Stimulated activated CD8-positive, alpha-beta memory T cell treated with anti-CD3 and anti-CD28 coated beads, Interleukin-15, amount 100 ng/mL, for 48 hours (primary cell): ENCODE data around the gene ZNF664.
"Not testable (repeated sequence)": the region's sequence is repeated elsewhere in the genome, so short reads cannot be mapped to it uniquely, and the experiment has no call there.

ENCODE experiments used
- DNase-seq, 2 donors: peaks; one replicate each; pipeline ENCODE4 v3.0.0-alpha.2; 2020; ENCODE audit warnings: low read depth in 2 of 2

The ZNF664 gene

DNA sequence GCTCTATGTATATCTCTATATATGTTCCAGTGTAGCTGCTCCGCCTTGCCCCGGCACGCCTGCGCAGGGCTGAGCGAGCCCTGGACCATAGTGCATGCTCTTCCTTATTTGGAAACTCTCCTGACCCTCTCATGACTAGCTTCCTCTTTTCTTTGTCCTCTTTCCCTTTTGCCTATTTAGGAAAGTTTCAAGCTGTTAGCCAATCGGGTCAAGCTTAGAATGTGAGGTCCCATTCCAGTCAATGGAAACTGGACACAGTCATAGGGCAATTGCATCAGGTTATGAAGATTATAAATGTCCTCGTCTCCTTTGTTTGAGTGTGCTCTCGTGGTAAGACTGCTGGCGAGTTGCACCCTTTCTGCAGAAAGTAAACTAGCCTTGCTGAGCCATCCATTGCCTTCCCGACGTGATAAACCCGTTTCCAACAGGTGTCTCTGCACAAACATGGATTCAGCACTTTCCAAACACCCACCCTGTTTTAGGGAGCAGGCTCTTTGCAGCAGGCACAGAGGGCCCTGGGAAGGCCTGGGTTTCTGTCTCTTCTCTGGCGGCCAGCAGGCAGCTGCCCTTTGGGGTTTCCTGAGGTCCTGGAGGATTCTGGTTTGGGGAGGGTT, 31.3 kb upstream of the ZNF664 start:
- DNase-seq = no peak

DNA sequence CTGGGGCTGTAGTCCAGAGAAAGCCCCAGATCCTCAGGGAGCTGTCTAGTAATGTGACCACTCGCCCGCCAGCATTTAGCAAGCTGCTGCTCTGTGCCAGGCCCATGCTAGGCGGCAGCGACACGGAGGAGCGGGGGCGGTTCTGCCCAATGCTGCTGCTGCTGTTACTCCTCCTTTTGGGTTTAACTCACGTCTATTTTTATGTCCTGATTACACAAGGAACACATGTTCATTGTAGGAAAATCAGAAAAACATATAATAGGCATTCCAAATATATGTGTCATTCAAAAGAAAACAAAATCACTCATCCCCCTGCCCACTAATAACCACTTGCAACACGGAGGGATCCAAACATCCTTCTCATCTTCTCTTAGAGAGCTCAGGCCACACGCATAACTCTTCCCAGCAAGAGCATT, 30.8 kb upstream of the ZNF664 start:
- DNase-seq = no peak

GRCh38 chr12:123942911-123943648, 29.9 kb upstream of the ZNF664 start:
- DNase-seq = no peak

DNA sequence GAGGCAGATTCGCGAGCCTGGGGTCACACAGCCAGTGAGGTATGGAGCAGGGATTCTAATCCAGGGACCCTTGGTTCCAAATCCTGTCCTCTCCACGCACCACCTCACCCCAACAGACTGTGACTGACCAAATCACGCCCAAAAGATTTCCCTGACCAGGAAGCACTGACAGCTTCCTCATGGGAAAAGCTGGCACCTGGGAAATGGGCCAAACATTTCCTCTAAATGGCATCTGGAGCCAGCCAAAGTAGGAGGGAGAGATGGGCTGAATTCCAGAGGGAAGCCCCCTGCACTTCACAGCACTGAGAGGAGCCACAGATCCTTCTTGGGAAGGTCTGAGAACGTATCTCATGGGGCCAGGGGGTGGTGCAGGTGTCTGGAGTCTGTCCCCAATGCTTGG, 29.2 kb upstream of the ZNF664 start:
- DNase-seq = no peak

DNA sequence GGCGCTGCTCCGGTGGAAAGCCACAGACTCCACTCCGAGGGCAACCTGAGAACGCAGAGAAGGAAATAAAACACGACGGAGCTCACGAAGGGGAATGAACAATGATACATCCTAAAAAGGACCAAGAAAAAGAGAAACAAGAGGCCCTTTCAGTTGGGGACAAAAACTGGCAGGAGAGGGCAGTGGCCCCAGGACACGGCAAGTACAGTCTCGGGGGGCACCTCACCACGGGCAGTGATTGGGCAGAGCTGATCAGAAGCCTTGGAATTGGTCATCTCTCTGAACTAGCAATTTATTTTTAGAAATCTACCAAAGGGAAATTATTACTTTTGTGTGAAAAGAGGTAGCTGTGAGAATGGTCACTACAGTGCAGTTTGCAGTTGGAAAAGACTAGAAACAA, 28.3 kb upstream of the ZNF664 start:
- DNase-seq = no peak

GRCh38 chr12:123945287-123946151, 27.5 kb upstream of the ZNF664 start:
- no peak for DNase-seq

DNA sequence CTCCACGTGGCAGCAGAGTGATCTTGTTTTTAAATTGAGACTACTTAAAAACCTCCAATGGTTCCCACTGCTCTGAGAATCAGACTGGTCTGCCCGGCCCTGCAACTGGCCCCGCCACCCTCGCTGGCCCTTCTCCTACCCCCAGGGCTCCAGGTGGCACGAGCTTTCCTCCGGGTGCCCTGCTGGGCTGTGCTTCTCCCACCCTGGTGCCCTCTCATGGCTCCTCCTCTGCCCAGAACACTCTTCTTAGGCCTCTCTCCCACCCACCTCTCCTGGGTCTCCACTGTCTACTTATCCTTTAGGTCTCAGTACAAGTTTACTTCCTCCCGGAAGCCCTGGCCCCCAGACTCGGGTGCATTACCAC, 26.9 kb upstream of the ZNF664 start:
- DNase-seq = no peak

- not testable (repeated sequence) for DNase-seq
These were observed 26.2 kb upstream of the ZNF664 start for GRCh38 chr12:123946516-123947505.

DNA sequence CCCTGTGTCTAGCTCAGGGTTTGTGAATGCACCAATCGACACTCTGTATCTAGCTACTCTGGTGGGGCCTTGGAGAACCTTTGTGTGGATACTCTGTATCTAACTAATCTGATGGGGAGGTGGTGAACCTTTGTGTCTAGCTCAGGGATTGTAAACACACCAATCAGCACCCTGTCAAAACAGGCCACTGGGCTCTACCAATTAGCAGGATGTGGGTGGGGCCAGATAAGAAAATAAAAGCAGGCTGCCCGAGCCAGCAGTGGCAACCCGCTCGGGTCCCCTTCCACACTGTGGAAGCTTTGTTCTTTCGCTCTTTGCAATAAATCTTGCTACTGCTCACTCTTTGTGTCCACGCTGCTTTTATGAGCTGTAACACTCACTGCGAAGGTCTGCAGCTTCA, 25.5 kb upstream of the ZNF664 start:
- DNase-seq = not testable (repeated sequence)

DNA sequence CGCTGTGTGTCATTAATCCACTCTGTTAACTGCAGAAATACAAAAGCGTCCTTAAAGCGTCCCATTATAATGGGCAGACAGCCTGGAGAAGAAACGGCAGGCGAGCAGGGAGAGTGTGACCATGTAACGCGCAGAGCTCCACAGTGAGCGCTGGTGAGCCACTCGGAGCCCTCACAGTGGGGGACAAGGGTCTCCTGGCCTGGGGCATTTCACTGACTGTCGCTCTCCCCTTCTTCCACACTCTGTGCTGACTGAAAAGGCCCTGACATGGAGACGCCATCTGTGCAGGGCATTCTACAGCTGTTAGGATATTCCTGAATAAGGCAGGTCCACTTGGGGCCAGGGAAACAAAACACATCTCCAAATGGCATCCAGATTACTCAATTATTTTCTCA, 24.6 kb upstream of the ZNF664 start:
- no peak for DNase-seq

GRCh38 chr12:123948796-123949769, 23.9 kb upstream of the ZNF664 start:
- DNase-seq = no peak

DNA sequence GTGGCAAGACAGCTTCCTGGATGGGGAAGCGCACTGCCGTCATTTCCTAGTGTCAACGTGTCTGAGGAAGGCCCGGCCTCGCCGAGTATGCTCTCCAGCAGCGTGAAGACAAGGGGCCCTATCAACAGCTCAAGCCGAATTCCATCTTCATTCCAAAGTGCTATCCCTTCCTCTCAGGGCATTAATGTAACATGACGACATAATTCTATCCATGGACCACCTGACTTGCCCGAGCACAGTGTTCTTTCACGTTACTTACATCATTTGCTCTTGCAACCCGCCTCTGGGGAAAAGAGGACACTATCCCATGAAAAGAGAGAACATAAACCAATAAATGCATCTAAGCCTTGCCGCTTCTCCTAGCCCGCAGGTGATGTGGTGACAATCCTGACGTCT, 23.2 kb upstream of the ZNF664 start:
- DNase-seq = no peak

DNA sequence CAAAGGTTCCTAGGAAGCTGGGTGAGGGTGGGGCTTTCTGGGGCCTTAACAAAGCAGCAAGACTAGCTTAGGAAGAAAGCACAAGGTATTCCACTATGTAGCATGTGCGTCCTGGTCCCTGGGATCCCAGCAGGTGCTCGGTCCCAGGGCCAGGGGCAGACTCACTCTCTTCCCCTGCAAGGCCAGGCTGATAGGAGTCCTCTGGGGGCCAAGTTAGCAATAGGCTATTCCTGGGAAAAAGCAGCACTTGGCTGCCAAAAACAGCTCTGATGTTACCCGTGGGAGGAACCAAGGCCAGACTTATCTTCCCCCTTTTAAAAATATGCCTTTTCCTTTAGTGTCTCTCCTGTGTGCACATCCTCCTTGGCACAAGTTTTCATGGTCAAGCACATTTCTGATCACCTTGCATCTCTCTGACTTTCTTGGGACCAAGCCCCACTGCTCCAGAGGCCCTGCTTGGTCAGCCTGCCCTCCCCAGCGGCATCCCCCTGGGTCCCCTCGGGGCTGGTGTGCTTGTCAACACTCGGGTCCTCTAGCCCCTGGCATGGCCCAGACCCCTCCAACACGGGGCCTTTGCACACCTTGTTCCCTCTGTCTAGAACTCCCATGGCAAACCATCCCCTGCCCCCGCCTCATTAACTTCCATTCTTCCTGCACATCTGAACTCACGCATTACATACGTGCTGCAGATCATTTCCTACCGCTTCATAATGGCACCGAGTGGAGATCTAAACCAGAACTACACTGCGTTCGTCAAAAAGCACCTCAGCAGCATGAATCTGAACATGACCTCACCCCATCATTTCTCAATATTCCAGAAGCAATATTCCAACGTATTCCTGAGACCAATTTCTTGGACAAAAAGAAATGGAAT, 22.3 kb upstream of the ZNF664 start:
- no peak for DNase-seq

DNA sequence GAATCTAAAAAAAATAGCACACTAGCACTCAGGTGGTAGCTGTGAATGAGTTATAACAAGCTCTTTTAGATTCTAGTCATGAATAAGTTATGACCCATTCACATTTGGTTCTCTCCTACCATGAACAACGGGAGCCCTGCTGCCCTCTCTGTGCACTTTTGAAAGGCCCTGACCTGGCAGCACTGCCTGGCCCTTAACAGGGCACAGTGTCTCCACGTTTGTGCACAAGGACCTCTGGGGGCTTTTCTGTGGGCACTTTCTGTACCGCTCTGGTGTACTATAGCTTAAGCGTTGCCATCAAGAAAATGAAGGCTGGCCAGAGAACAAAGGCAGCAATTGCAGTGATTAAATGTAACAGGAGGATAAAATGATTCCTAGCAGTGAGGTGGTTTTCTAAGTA, 21.5 kb upstream of the ZNF664 start:
- DNase-seq = no peak

- DNase-seq = no peak
These were observed 21.0 kb upstream of the ZNF664 start for GRCh38 chr12:123952037-123952436.

DNA sequence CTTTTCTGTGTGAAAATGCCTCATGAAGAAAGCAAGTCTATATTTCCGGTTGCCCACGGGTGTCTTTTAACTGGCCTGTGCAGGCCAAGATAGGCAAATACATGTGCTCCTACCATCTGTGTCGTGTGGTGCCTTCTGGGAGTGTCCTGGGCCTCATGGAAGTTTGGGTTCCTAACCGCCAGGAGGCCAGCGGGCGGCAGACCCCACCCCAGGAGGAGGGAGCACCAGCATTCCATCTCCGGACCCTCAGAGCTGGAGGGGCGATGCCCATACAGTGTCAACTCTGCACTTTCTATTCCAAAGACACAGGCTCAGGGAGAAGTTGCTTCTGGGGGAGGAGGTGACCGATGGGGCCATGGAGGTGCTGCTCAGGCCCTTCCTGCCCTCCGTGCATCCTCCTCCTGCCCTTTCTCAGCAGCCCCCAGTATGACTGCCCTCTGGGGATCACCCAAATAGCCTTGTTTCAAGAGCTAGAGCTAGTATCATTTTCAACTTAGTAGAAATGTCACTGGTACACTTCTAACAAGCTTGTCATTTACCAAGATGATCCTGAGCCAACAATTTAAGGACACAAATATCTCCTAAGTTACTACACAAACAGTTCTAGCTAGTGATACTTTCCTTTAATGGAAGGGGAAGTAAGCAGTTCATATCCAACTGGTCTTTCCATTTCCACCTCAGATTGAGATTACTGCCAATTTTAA, 18.2 kb upstream of the ZNF664 start:
- DNase-seq = no peak

GRCh38 chr12:123956249-123956648, 16.8 kb upstream of the ZNF664 start:
- DNase-seq = no peak

DNA sequence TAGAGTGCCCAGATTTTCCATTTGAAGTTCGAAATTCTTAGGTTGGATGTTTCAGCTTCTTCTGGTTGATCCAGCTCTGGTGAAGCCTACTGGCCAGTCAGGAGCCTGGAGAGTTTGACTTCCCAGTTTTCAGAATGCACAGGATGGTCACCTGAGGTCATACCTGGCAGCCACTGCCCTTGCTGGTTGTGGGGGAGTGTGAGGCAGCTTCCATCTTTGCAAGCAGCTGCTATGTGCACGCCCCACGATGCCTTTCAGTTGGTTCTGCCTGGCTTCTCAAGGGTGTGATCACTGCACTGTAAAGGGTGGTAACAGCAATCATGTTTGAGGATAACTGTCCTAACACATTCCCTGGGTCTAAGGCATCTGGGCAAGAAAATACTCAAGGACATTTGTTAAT, 15.8 kb upstream of the ZNF664 start:
- DNase-seq = no peak

DNA sequence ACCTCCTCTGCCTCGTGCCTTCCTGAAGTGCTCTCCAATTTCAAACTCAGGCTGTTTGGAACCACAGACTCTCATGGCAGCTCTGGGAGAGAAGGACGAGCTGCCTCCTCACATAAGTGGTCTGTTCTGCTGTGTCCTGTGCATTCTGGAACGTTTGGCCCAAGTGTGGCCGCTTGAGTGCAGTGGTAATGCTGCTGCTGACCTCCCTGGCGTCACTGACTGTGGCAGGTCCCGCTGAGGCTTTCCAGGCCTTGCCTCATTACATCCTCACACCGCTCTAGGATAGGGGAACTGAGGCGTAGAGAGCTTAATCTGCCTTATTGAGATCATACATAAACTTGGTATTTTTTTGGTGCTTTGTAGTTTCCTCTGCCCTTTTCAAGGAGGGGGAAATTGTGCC, 14.6 kb upstream of the ZNF664 start:
- DNase-seq = no peak
